ENCODE results near the gene ANAPC7.

DNA sequence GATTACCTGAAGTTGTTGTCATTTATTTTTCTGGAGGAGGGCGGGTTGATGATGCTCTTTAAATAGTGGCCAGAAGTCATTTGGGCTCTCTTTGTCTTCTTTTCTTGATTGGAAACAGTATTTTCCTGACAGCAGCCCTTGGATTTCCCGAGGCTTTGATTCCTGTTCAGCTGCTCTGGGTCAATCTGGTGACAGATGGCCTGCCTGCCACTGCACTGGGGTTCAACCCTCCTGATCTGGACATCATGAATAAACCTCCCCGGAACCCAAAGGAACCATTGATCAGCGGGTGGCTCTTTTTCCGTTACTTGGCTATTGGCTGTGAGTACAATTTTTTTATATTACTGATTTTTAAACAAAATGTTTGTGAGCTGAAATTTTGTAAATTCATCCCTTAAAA lies 60.4 kb downstream of the ANAPC7 start:
- TF ChIP-seq, protein P1, sequence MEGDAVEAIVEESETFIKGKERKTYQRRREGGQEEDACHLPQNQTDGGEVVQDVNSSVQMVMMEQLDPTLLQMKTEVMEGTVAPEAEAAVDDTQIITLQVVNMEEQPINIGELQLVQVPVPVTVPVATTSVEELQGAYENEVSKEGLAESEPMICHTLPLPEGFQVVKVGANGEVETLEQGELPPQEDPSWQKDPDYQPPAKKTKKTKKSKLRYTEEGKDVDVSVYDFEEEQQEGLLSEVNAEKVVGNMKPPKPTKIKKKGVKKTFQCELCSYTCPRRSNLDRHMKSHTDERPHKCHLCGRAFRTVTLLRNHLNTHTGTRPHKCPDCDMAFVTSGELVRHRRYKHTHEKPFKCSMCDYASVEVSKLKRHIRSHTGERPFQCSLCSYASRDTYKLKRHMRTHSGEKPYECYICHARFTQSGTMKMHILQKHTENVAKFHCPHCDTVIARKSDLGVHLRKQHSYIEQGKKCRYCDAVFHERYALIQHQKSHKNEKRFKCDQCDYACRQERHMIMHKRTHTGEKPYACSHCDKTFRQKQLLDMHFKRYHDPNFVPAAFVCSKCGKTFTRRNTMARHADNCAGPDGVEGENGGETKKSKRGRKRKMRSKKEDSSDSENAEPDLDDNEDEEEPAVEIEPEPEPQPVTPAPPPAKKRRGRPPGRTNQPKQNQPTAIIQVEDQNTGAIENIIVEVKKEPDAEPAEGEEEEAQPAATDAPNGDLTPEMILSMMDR (IDR thresholded peaks at IDR 0.05): no peak
- TF ChIP-seq POLR2AphosphoS5 (IDR thresholded peaks at IDR 0.05) (no peak), POLR2A (IDR thresholded peaks at IDR 0.05) (no peak)
